ENCODE results near the gene SDK1. TPM values are rescaled to one million over a fixed set of nuclear protein-coding genes. Genes with fewer than 3 reads are reported as not detected.

SDK1 gene
- total and polyA plus RNA-seq, 2 experiments from 2014 or later, result 2.1 to 10.0 TPM

DNA sequence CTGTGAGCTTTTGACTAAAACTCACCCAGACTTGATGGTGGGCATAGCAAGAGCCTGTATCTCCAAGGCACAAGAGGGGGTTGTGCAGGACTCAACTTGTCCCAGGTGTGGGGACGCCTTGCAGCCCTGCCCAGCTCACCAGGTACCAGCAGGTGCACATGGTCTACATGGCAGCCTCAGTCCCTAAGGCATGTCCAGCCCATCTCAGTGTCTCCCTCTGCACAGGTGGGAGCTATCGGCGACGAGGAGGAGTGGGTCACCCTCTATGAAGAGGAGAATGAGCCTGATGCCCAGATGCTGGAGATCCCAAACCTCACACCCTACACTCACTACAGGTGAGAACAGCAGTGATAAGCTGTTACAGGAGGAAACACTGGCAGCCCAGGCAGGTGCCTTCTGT, 809.4 kb downstream of the SDK1 start:
- ATAC-seq, result no peak
- Mint-ChIP-seq H3K4me1 (peaks cover 4% of the 10 kb centered on the region), H3K9me3 (no peaks in the 10 kb centered on the region), H3K27me3 (ENCODE audit: insufficient read depth, low read depth, poor library complexity) (peaks cover 11% of the 10 kb centered on the region), H3K4me3 (no peak overlapping the region), H3K36me3 (ENCODE audit: low read depth) (peaks cover 9% of the 10 kb centered on the region; the same call in 2 of the 3 replicates), H3K27ac (no peak overlapping the region)
- DNase-seq (ENCODE audit: low spot score), result no peak
- no peaks in the 10 kb centered on the region for H3K36me3 ChIP-seq (ENCODE audit: insufficient read depth)
- no peaks in the 10 kb centered on the region for H3K9me2 ChIP-seq (ENCODE audit: insufficient read depth)
- H3K4me1 ChIP-seq (ENCODE audit: insufficient read depth), result no peaks in the 10 kb centered on the region
- H3K27me3 ChIP-seq (ENCODE audit: insufficient read depth), result no peaks in the 10 kb centered on the region
- no peak overlapping the region for H3K4me3 ChIP-seq
- no peak overlapping the region for H3K27ac ChIP-seq (ENCODE audit: low read depth)
- no peaks in the 10 kb centered on the region for H4K20me1 ChIP-seq (replicated peaks; ENCODE audit: insufficient read depth)
- no peak overlapping the region for H3K4me2 ChIP-seq
- no peak overlapping the region for H2AFZ ChIP-seq
- no peak for TF ChIP-seq POLR2AphosphoS5 (IDR thresholded peaks at IDR 0.05; ENCODE audit: low read depth)
- no peak for TF ChIP-seq ZNF114 (CRISPR knock-in tag; IDR thresholded peaks at IDR 0.05)
- TF ChIP-seq EZH2 (IDR thresholded peaks at IDR 0.05; ENCODE audit: low read depth, unreplicated experiment), result no peak
- TF ChIP-seq NANOG (IDR thresholded peaks at IDR 0.05; ENCODE audit: borderline replicate concordance), result no peak
- TF ChIP-seq EZH2phosphoT487 (IDR thresholded peaks at IDR 0.05; ENCODE audit: unreplicated experiment), result no peak
- TF ChIP-seq ETS1 (IDR thresholded peaks at IDR 0.05), result no peak
- TF ChIP-seq ZNF331 (CRISPR knock-in tag; IDR thresholded peaks at IDR 0.05; ENCODE audit: low read depth), result no peak
- TF ChIP-seq, protein P1, sequence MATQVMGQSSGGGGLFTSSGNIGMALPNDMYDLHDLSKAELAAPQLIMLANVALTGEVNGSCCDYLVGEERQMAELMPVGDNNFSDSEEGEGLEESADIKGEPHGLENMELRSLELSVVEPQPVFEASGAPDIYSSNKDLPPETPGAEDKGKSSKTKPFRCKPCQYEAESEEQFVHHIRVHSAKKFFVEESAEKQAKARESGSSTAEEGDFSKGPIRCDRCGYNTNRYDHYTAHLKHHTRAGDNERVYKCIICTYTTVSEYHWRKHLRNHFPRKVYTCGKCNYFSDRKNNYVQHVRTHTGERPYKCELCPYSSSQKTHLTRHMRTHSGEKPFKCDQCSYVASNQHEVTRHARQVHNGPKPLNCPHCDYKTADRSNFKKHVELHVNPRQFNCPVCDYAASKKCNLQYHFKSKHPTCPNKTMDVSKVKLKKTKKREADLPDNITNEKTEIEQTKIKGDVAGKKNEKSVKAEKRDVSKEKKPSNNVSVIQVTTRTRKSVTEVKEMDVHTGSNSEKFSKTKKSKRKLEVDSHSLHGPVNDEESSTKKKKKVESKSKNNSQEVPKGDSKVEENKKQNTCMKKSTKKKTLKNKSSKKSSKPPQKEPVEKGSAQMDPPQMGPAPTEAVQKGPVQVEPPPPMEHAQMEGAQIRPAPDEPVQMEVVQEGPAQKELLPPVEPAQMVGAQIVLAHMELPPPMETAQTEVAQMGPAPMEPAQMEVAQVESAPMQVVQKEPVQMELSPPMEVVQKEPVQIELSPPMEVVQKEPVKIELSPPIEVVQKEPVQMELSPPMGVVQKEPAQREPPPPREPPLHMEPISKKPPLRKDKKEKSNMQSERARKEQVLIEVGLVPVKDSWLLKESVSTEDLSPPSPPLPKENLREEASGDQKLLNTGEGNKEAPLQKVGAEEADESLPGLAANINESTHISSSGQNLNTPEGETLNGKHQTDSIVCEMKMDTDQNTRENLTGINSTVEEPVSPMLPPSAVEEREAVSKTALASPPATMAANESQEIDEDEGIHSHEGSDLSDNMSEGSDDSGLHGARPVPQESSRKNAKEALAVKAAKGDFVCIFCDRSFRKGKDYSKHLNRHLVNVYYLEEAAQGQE (IDR thresholded peaks at IDR 0.05; ENCODE audit: unreplicated experiment), result no peak
- TF ChIP-seq STAT1 (IDR thresholded peaks at IDR 0.05; ENCODE audit: unreplicated experiment), result no peak
- no peaks in the 10 kb centered on the region for H3K79me2 ChIP-seq (replicated peaks; ENCODE audit: insufficient read depth)
- H3F3A ChIP-seq (replicated peaks; ENCODE audit: low read depth), result no peaks in the 10 kb centered on the region

DNA sequence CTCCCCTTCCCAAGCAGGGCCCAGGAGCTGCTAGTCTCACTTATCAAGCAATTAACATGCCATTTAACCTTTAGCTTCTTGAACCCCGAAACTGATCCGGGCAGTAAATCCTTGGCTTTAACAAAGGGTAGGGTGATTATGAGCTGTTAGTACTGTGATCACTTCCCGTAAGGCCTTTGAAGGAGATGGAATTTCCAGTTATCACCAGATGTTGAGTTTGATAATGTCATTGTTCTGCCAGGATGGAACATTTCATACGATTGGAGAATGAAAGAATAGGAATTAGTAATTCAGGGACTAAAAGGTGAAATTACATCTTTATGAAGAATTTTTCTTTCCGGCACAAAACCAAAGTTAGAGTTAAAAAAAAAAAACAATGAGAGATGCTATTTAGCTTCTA, 810.1 kb downstream of the SDK1 start:
- Histone ChIP-seq H2AFZ (no peak overlapping the region), H4K20me1 (replicated peaks; ENCODE audit: insufficient read depth) (no peaks in the 10 kb centered on the region), H3K4me2 (no peak overlapping the region), H3K9me2 (ENCODE audit: insufficient read depth) (no peaks in the 10 kb centered on the region), H3K36me3 (ENCODE audit: insufficient read depth) (no peaks in the 10 kb centered on the region), H3K4me3 (no peak overlapping the region), H3K27ac (ENCODE audit: low read depth) (no peak overlapping the region), H3K27me3 (ENCODE audit: insufficient read depth) (no peaks in the 10 kb centered on the region), H3K79me2 (replicated peaks; ENCODE audit: insufficient read depth) (no peaks in the 10 kb centered on the region), H3K4me1 (ENCODE audit: insufficient read depth) (no peaks in the 10 kb centered on the region), H3F3A (replicated peaks; ENCODE audit: low read depth) (no peaks in the 10 kb centered on the region)
- no peak overlapping the region for H3K27ac Mint-ChIP-seq
- H3K4me3 Mint-ChIP-seq, result no peak overlapping the region
- ATAC-seq (no peak), DNase-seq (ENCODE audit: low spot score) (no peak)
- H3K36me3 Mint-ChIP-seq (ENCODE audit: low read depth), result peaks cover 13% of the 10 kb centered on the region; the same call in 2 of the 3 replicates
- peaks cover 2% of the 10 kb centered on the region; the same call in 1 of the 3 replicates for H3K9me3 Mint-ChIP-seq
- H3K27me3 Mint-ChIP-seq (ENCODE audit: insufficient read depth, low read depth, poor library complexity), result peaks cover 10% of the 10 kb centered on the region
- H3K4me1 Mint-ChIP-seq, result peaks cover 7% of the 10 kb centered on the region
- TF ChIP-seq ZNF114 (CRISPR knock-in tag; IDR thresholded peaks at IDR 0.05) (no peak), STAT1 (IDR thresholded peaks at IDR 0.05; ENCODE audit: unreplicated experiment) (no peak), POLR2AphosphoS5 (IDR thresholded peaks at IDR 0.05; ENCODE audit: low read depth) (no peak), NANOG (IDR thresholded peaks at IDR 0.05; ENCODE audit: borderline replicate concordance) (no peak), CREB1 (CRISPR knock-in tag; IDR thresholded peaks at IDR 0.05; ENCODE audit: low read depth) (no peak), ZNF331 (CRISPR knock-in tag; IDR thresholded peaks at IDR 0.05; ENCODE audit: low read depth) (no peak), JUNB (IDR thresholded peaks at IDR 0.05; ENCODE audit: unreplicated experiment) (no peak)
- TF ChIP-seq, protein P2, sequence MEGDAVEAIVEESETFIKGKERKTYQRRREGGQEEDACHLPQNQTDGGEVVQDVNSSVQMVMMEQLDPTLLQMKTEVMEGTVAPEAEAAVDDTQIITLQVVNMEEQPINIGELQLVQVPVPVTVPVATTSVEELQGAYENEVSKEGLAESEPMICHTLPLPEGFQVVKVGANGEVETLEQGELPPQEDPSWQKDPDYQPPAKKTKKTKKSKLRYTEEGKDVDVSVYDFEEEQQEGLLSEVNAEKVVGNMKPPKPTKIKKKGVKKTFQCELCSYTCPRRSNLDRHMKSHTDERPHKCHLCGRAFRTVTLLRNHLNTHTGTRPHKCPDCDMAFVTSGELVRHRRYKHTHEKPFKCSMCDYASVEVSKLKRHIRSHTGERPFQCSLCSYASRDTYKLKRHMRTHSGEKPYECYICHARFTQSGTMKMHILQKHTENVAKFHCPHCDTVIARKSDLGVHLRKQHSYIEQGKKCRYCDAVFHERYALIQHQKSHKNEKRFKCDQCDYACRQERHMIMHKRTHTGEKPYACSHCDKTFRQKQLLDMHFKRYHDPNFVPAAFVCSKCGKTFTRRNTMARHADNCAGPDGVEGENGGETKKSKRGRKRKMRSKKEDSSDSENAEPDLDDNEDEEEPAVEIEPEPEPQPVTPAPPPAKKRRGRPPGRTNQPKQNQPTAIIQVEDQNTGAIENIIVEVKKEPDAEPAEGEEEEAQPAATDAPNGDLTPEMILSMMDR (conservative IDR thresholded peaks at IDR 0.05; ENCODE audit: low read depth in 2 of 2), result no peak
- TF ChIP-seq, protein P1 (IDR thresholded peaks at IDR 0.05; ENCODE audit: unreplicated experiment), result no peak

Measured in GM23338 (cell line).